GM10248 (cell line): Measurements from ENCODE around the gene TMEM212.

Experiments used
- CTCF ChIA-PET: fragments of 300-600 bp; sonication (Branson Sonifier 250); formaldehyde crosslinking; extraction: SDS; loops from one replicate; lab custom pipeline; 2021; ENCODE audit warnings: antibody characterized with exemption; lab: Yijun Ruan, JAX
- POLR2A ChIA-PET: fragments of 350-650 bp; sonication (Branson Sonifier 250); formaldehyde crosslinking; extraction: SDS; loops from one replicate; lab custom pipeline; 2020; ENCODE audit warnings: antibody characterized with exemption; lab: Yijun Ruan, JAX
- DNase-seq: peaks from one replicate; pipeline ENCODE4 v3.0.0; 2012; ENCODE audit errors: extremely low spot score
- CTCF ChIP-seq: IDR thresholded peaks from 2 replicates; pipeline ENCODE4 v1.5.1; 2012; ENCODE audit warnings: mild to moderate bottlenecking, low read depth; ENCODE audit errors: extremely low read depth, missing control alignments, control extremely low read depth

The TMEM212 gene

GRCh38 chr3:171838218-171838720 lies 4.9 kb upstream of the TMEM212 start:
- CTCF ChIA-PET: interaction anchor here (1.1 to 1.2 kb wide), 2 partner anchors 25 to 877 kb away, joined by 3 read pairs; no protein-coding TSS in a partner anchor
- POLR2A ChIA-PET: interaction anchor here (0.6 kb wide), 1 partner anchor 11 kb away, joined by 6 read pairs; no protein-coding TSS in a partner anchor

GRCh38 chr3:171839270-171839669 lies 3.9 kb upstream of the TMEM212 start:
- POLR2A ChIA-PET: no interaction called here
- CTCF ChIA-PET: interaction anchor here (1.1 to 3.6 kb wide), 3 partner anchors 10 to 623 kb away, joined by 3 to 20 read pairs (median 3); no protein-coding TSS in a partner anchor

More at GRCh38 chr3:171838218-171838720, 4.9 kb upstream of the TMEM212 start:
- TF ChIP-seq CTCF: no peak
- DNase-seq: no peak

GRCh38 chr3:171840445-171840810 lies 2.7 kb upstream of the TMEM212 start:
- ChIA-PET CTCF (interaction anchor here (0.9 to 3.6 kb wide), 4 partner anchors 8 to 621 kb away, joined by 3 to 20 read pairs (median 4); no protein-coding TSS in a partner anchor), POLR2A (no interaction called here)
- no peak for TF ChIP-seq CTCF
- no peak for DNase-seq

More at GRCh38 chr3:171839270-171839669, 3.9 kb upstream of the TMEM212 start:
- TF ChIP-seq CTCF: no peak
- no peak for DNase-seq

GRCh38 chr3:171840811-171841619 lies 2.1 kb upstream of the TMEM212 start:
- ChIA-PET POLR2A (no interaction called here), CTCF (interaction anchor here (0.9 to 3.6 kb wide), 4 partner anchors 7 to 621 kb away, joined by 3 to 20 read pairs (median 4); no protein-coding TSS in a partner anchor)
- no peak for TF ChIP-seq CTCF
- no peak for DNase-seq

GRCh38 chr3:171841620-171842000 lies 1.5 kb upstream of the TMEM212 start:
- POLR2A ChIA-PET: no interaction called here
- TF ChIP-seq CTCF: no peak
- no peak for DNase-seq
- CTCF ChIA-PET: interaction anchor here (3.6 kb wide), 1 partner anchor 12 kb away, joined by 20 read pairs; no protein-coding TSS in a partner anchor

GRCh38 chr3:171844873-171845272 lies 1.7 kb downstream of the TMEM212 start:
- DNase-seq: no peak
- CTCF ChIA-PET: no interaction called here
- TF ChIP-seq CTCF: no peak
- POLR2A ChIA-PET: no interaction called here
